NCI-H2196 treated with DMSO at 0.1 percent for 48 hours (cell line): ENCODE data around the gene NARF.
"Not testable (repeated sequence)": the region's sequence is repeated elsewhere in the genome, so short reads cannot be mapped to it uniquely, and the experiment has no call there.

Experiments
- DNase-seq: peaks from one replicate; lab custom pipeline; 2025; ENCODE audit not compliant: unreplicated experiment; lab: John Stamatoyannopoulos, UW

The NARF gene

DNA sequence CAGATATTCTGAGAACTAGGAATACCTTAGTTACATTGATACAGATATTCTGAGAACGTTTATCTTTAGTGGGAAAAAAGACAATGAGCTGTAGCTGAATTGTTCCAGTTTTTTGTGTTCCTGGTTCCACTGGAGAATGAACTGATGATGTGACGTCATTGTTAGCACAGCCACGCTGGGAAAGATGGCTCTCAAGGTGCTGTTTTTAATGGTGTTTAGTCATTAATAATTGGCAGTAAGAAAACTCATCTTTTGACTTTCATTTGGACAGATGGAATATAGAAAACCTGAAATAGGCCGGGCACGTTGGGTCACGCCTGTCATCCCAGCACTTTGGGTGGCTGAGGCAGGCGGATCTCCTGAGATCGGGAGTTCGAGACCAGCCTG lies 71.4 kb downstream of the NARF start:
- DNase-seq = no peak

DNA sequence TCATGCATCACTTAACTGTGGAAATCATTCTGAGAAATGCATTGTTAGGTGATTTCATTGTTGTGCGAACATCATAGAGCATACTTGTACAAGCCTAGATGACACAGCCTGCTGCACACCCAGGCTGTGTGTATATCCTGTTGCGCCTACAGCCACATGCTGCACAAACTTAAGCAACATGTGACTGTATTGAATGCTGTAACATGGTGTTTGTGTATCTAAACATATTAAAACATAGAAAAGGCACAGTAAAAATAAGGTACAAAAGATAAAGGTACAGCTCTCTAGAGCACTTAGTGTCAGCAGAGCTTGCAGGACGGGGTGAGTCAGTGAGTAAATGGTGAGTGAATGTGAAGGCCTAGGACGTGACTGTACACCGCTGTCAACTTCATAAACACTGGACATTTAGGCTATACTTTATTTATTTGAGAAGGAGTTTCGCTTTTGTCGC lies 72.9 kb downstream of the NARF start:
- DNase-seq = no peak

DNA sequence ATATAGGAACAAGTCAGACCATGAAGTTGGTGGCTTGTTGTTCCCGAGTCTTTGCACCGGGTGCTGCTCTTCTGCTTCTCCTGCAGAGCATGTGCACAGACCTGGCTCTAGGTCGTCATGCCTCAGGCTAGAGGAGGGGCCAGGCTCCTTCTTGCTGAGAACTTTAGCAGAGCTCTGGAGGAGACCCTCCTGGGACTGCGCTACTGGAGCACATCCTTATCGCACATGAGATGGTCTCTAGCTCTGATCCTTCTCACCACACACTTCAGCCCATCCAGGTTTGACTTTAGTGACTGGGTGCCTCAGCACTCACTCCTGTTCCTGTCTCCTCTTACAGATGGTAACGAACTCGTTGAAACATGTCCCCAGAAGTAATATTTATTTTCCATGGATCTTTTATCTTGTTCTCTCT lies 75.9 kb downstream of the NARF start:
- no peak for DNase-seq

DNA sequence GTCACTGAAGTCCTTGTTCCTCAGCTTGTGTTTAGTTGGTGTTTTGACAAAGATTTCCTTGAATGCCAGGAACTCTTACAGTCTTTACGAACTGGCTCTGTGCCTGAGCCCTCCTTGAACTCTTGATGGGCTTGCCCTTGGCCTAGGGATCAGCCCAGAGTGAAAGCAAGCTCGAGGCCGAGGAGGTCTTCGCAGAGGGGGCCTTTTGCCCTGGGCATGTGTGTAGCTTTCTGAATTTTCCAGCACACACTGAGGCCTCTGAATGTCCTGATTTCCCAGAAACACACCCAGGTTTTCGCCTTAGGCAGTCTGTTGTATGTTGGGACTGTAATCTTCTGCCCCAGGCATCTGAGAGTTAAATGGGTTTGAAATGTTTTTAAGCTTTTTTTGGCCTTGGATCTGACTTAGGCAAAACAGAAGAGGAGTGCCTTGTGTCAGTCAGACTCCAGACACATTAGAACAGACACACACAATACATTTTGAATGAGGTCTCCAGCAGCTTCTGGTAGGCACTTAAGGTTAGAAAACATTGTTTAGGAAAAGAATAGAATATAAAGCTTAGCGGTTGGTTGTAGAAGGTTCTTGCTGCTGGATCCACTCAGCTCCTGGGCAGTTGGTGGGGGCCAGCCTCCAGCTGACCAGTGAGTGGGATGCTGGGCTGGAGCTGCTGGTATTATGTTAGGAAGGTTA lies 78.1 kb downstream of the NARF start:
- no peak for DNase-seq

DNA sequence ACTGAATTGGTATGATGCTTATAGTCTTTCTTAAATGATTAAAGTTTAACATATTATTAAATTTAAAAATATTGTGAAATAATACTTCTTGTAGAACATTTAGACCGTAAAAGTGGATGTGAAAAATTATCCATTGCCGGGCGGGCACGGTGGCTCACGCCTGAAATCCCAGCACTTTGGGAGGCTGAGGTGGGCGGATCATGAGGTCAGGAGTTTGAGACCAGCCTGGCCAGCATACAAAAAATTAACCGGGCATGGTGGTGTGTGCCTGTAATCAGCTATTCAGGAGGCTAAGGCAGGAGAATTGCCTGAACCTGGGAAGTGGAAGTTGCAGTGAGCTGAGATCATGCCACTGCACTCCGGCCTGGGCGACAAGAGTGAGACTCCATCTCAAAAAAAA lies 78.7 kb downstream of the NARF start:
- DNase-seq = not testable (repeated sequence)

DNA sequence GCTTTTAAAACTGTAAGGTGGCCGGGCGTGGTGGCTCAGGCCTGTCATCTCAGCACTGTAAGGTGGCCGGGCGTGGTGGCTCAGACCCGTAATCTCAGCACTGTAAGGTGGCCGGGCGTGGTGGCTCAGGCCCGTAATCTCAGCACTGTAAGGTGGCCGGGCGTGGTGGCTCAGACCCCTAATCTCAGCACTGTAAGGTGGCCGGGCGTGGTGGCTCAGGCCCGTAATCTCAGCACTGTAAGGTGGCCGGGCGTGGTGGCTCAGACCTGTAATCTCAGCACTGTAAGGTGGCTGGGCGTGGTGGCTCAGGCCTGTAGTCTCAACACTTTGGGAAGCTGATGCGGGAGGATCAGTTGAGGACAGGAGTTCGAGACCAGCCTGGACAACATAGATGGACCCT lies 80.5 kb downstream of the NARF start:
- DNase-seq = not testable (repeated sequence)
